CD4-positive, alpha-beta T cell (primary cell): ENCODE measurements around the gene RPL18. TPM values are rescaled to one million over a fixed set of nuclear protein-coding genes. Genes with fewer than 3 reads are reported as not detected.
A peak's percentile ranks its signal among the peaks of the same experiment; 100 is the strongest.

Experiments
- ATAC-seq: fragments of 200-7000 bp; cut with Tn5 transposase; one replicate; pipeline ENCODE4 v1.10.0; 2022; ENCODE audit warnings: mild to moderate bottlenecking; ENCODE audit not compliant: poor library complexity
- CTCF ChIA-PET: fragments of 350-600 bp; sonication (Branson Sonifier 250); formaldehyde crosslinking; loops from one replicate; lab custom pipeline; 2021; ENCODE audit warnings: antibody characterized with exemption, inconsistent platforms; lab: Charles Lee
- POLR2A ChIA-PET: fragments of 350-600 bp; sonication (Branson Sonifier 250); formaldehyde crosslinking; loops from one replicate; lab custom pipeline; 2021; ENCODE audit warnings: antibody characterized with exemption, inconsistent platforms; lab: Charles Lee
- DNase-seq, 14 experiments: peaks; one replicate each; pipeline ENCODE4 v3.0.0-alpha.2; 2013 to 2020; ENCODE audit warnings: mixed read lengths in 2 of 14
- H3K27ac ChIP-seq, 2 donors: one replicate each; pipeline versions ENCODE4 v1.5.1 to v1.7.0; 2013; ENCODE audit warnings: low read length in 2 of 2, low read depth in 1 of 2, mild to moderate bottlenecking in 1 of 2
- H3K27me3 ChIP-seq, 2 experiments: 1 replicate in 1 of 2; 2 replicates in 1 of 2; pipeline versions ENCODE4 v1.6.1 to v1.7.0; 2013; ENCODE audit warnings: low read length in 2 of 2, control low read depth in 1 of 2, mild to moderate bottlenecking in 1 of 2, moderate library complexity in 1 of 2; ENCODE audit not compliant: insufficient read depth in 2 of 2, control insufficient read depth in 1 of 2
- H3K36me3 ChIP-seq: one replicate; pipeline ENCODE4 v1.6.1; 2013; ENCODE audit warnings: low read length, control low read depth; ENCODE audit not compliant: insufficient read depth
- H3K4me1 ChIP-seq: one replicate; pipeline ENCODE4 v1.6.1; 2013; ENCODE audit warnings: low read length, control low read depth; ENCODE audit not compliant: insufficient read depth
- H3K4me3 ChIP-seq: one replicate; pipeline ENCODE4 v1.5.1; 2013; ENCODE audit warnings: mild to moderate bottlenecking, low read length, moderate library complexity
- H3K9me3 ChIP-seq, 2 experiments: 1 replicate in 1 of 2; 2 replicates in 1 of 2; pipeline versions ENCODE4 v1.6.1 to v1.7.0; 2013; ENCODE audit warnings: low read length in 2 of 2, mild to moderate bottlenecking in 2 of 2, control low read depth in 1 of 2, moderate library complexity in 1 of 2; ENCODE audit not compliant: control insufficient read depth in 1 of 2, insufficient read depth in 1 of 2
- H3K27ac Mint-ChIP-seq: one replicate; pipeline ENCODE4 v1.8.0; 2020; ENCODE audit warnings: mixed read lengths
- H3K27me3 Mint-ChIP-seq: one replicate; pipeline ENCODE4 v1.8.0; 2021; ENCODE audit warnings: mixed read lengths
- H3K36me3 Mint-ChIP-seq: one replicate; pipeline ENCODE4 v1.8.0; 2021; ENCODE audit warnings: low read depth, mixed read lengths
- H3K4me1 Mint-ChIP-seq: one replicate; pipeline ENCODE4 v1.8.0; 2021; ENCODE audit warnings: low read depth, mixed read lengths
- H3K4me3 Mint-ChIP-seq: one replicate; pipeline ENCODE4 v1.8.0; 2020; ENCODE audit warnings: mild to moderate bottlenecking, mixed read lengths
- H3K9me3 Mint-ChIP-seq: one replicate; pipeline ENCODE4 v1.8.0; 2020; ENCODE audit warnings: mixed read lengths
- intact Hi-C, 2 experiments: fragments of 100-400 bp; cut with DNase I in 1 of 2; cut with micrococcal nuclease in 1 of 2; formaldehyde crosslinking; loops; one replicate each; pipeline versions ENCODE4 v1.15.1 to v1.9.0; 2023 to 2025; cut with DNase I, micrococcal nuclease
- total RNA-seq, 174 experiments: library from RNA in 2 of 174; stranded (reverse) in 2 of 174; gene quantifications; one replicate each; pipeline ENCODE4 v1.2.3 and lab custom pipeline; 2021 to 2026
- TF ChIP-seq, protein P1 (sequence below): fragments of 200-600 bp; IDR thresholded peaks from one replicate; pipeline ENCODE4 v1.8.0; 2022; ENCODE audit warnings: antibody characterized with exemption, mild to moderate bottlenecking

RPL18 gene
- total RNA-seq, 2 experiments from 2014 or later, result 2,820 to 2,913 TPM

DNA sequence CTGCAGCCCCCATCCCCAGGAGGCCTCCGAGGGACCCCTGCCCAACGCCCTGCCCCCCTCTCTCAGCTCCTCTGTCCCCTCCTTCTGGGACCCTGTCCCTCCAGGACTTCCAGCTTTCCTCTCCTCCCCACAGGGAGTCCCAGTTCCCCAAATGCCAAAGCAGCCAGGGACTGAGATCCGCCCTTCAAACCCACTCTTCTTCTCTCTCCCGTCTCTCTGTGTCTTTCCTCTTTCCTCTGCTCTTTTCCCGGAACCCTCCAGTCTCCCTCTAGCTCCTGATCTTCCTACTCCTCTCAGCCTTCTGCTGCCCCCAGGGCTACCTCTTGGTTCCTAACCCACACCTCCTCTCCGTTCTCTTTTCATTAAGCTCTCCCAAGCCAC, 26.6 kb upstream of the RPL18 start:
- intact Hi-C loops, result loop anchor here (5.0 kb wide), 2 partner anchors 192 to 322 kb away; partner anchors contain the start of genes FTL (in 1 of the 2) and HSD17B14 (in 1 of the 2)
- Mint-ChIP-seq H3K36me3 (no peaks in the 10 kb centered on the region), H3K4me3 (peak overlapping the region; percentile 85), H3K27me3 (no peaks in the 10 kb centered on the region), H3K27ac (peak overlapping the region; percentile 91), H3K9me3 (no peaks in the 10 kb centered on the region), H3K4me1 (peaks cover 54% of the 10 kb centered on the region)
- Histone ChIP-seq H3K9me3 (no peaks in the 10 kb centered on the region), H3K27ac (peak overlapping the region; percentile 78 to 96), H3K4me1 (peaks cover 48% of the 10 kb centered on the region), H3K27me3 (no peaks in the 10 kb centered on the region), H3K4me3 (peak overlapping the region; percentile 71), H3K36me3 (no peaks in the 10 kb centered on the region)
- ChIA-PET CTCF (interaction anchor here (0.6 to 2.4 kb wide), 14 partner anchors 8 to 257 kb away, joined by 3 to 19 read pairs (median 4); partner anchors contain the start of genes DBP and RPL18), POLR2A (interaction anchor here (0.5 to 2.4 kb wide), 25 partner anchors 9 to 347 kb away, joined by 3 to 43 read pairs (median 4); partner anchors contain the start of genes DBP, GYS1, RPL18 and RUVBL2)
- no peak for ATAC-seq
- DNase-seq, result peak in 1 of 14 experiments; percentile 34
- TF ChIP-seq, protein P1, sequence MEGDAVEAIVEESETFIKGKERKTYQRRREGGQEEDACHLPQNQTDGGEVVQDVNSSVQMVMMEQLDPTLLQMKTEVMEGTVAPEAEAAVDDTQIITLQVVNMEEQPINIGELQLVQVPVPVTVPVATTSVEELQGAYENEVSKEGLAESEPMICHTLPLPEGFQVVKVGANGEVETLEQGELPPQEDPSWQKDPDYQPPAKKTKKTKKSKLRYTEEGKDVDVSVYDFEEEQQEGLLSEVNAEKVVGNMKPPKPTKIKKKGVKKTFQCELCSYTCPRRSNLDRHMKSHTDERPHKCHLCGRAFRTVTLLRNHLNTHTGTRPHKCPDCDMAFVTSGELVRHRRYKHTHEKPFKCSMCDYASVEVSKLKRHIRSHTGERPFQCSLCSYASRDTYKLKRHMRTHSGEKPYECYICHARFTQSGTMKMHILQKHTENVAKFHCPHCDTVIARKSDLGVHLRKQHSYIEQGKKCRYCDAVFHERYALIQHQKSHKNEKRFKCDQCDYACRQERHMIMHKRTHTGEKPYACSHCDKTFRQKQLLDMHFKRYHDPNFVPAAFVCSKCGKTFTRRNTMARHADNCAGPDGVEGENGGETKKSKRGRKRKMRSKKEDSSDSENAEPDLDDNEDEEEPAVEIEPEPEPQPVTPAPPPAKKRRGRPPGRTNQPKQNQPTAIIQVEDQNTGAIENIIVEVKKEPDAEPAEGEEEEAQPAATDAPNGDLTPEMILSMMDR, result no peak

DNA sequence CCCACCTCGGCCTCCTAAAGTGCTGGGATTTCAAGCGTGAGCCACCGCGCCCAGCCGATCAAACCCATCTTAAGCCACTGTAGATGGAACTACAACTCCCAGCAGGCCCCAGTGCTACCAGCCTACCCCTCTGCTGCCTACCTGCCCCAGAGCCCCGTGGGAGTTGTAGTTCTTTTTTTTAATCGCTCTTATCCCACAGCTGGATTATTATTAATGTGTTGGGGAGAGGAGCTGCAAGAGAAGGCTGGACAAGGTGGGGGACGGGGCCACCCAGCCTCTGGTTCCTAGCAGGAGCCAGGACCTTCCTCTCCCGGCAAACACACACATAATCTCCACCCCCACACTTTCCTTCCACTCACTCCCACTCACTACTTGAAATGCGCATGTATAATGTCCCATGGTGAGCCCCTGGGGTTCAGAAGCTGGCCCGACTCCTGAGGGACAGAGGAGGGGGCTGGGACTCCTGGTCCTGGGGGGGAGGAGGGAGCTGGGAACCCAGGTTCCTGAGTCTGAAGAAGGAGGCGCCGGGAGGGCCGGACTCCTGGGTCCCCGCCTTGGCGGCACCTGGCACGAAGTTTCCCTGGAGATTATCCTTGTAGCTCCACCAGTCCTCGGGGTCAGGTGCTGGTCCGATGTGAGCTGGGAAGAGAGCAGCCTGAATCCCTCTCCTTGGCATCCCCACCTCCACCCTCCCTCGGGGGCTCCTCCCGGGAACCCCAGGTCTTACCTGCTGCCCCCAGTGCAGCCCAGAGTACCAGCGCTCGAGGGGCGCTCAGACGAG, 26.1 kb upstream of the RPL18 start:
- Mint-ChIP-seq H3K4me3 (peak overlapping the region; percentile 85), H3K27ac (peak overlapping the region; percentile 91), H3K36me3 (no peaks in the 10 kb centered on the region), H3K4me1 (peaks cover 54% of the 10 kb centered on the region), H3K9me3 (no peaks in the 10 kb centered on the region), H3K27me3 (no peaks in the 10 kb centered on the region)
- ChIA-PET POLR2A (interaction anchor here (0.5 to 2.4 kb wide), 20 partner anchors 8 to 348 kb away, joined by 3 to 43 read pairs (median 6); partner anchors contain the start of genes DBP, GYS1, RPL18 and RUVBL2), CTCF (interaction anchor here (0.6 to 2.4 kb wide), 8 partner anchors 8 to 240 kb away, joined by 3 to 16 read pairs (median 6); partner anchors contain the start of genes DBP and RPL18)
- TF ChIP-seq, protein P1, result no peak
- intact Hi-C loops, result loop anchor here (5.0 kb wide), 2 partner anchors 192 to 322 kb away; partner anchors contain the start of genes FTL (in 1 of the 2) and HSD17B14 (in 1 of the 2)
- ATAC-seq (peak; percentile 55), DNase-seq (peak; percentile 57 to 90 (median 69))
- Histone ChIP-seq H3K4me1 (peaks cover 49% of the 10 kb centered on the region), H3K9me3 (no peaks in the 10 kb centered on the region), H3K27ac (peak overlapping the region; percentile 78 to 96), H3K4me3 (peak overlapping the region; percentile 71), H3K36me3 (no peaks in the 10 kb centered on the region), H3K27me3 (no peaks in the 10 kb centered on the region)

DNA sequence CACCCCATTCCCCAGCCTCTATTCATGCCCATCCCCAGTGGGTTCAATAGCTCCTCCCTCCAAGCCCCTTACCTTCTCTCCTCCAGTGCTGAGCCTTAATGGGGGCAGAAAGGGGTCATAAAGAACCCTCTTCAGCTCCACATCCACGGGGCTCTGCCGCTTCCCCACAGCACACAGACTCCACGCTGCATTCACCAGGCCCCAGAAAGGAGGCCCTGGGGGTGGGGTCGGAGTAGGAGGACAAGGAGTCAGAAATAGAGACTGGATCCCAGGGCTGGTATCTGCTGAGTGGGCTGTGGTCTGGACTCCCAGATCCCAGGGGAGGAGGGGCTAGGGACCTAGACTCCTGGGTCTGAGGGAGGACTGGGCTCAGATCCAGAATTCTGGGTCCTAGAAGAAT, 25.4 kb upstream of the RPL18 start:
- Histone ChIP-seq H3K4me1 (peaks cover 51% of the 10 kb centered on the region), H3K27ac (no peak overlapping the region), H3K9me3 (no peaks in the 10 kb centered on the region), H3K4me3 (no peak overlapping the region), H3K36me3 (no peaks in the 10 kb centered on the region), H3K27me3 (no peaks in the 10 kb centered on the region)
- peaks cover 50% of the 10 kb centered on the region for H3K4me1 Mint-ChIP-seq
- intact Hi-C loops, result no loop called here
- peak overlapping the region; percentile 91 for H3K27ac Mint-ChIP-seq
- H3K9me3 Mint-ChIP-seq, result no peaks in the 10 kb centered on the region
- DNase-seq (peak in 1 of 14 experiments; percentile 15), ATAC-seq (no peak)
- H3K4me3 Mint-ChIP-seq, result peak overlapping the region; percentile 85
- ChIA-PET POLR2A (interaction anchor here (1.2 to 2.4 kb wide), 11 partner anchors 11 to 349 kb away, joined by 3 to 43 read pairs (median 11); partner anchors contain the start of genes GYS1, RPL18, RUVBL2 and SPHK2), CTCF (interaction anchor here (0.6 to 2.4 kb wide), 4 partner anchors 31 to 212 kb away, joined by 4 to 16 read pairs (median 6); no protein-coding TSS in a partner anchor)
- TF ChIP-seq, protein P1, result no peak
- H3K36me3 Mint-ChIP-seq, result no peaks in the 10 kb centered on the region
- H3K27me3 Mint-ChIP-seq, result no peaks in the 10 kb centered on the region
